HEK293T (cell line): ENCODE data around the gene LARGE1.

ENCODE experiments used
- CTCF ChIA-PET: fragments of 350-600 bp; formaldehyde crosslinking; extraction: SDS; loops from one replicate; lab custom pipeline; 2021; ENCODE audit warnings: antibody characterized with exemption, inconsistent platforms; lab: Yijun Ruan, JAX
- POLR2A ChIA-PET: fragments of 350-600 bp; formaldehyde crosslinking; extraction: SDS; loops from one replicate; lab custom pipeline; 2020; ENCODE audit warnings: antibody characterized with exemption, inconsistent platforms; lab: Yijun Ruan, JAX
- DNase-seq: peaks from one replicate; pipeline ENCODE4 v3.0.0; 2012; ENCODE audit warnings: mixed read lengths; ENCODE audit errors: extremely low spot score
- ARNT ChIP-seq: fragments of 450-650 bp; IDR thresholded peaks from 2 replicates; pipeline ENCODE4 v1.6.1; 2017; ENCODE audit warnings: mild to moderate bottlenecking
- BHLHE40 ChIP-seq: fragments of 450-650 bp; IDR thresholded peaks from 2 replicates; pipeline ENCODE4 v1.6.1; 2016; ENCODE audit warnings: mild to moderate bottlenecking, moderate library complexity, borderline replicate concordance
- CTBP1 ChIP-seq: fragments of 450-650 bp; IDR thresholded peaks from 2 replicates; pipeline ENCODE4 v1.6.1; 2016; ENCODE audit warnings: borderline replicate concordance
- ELF4 ChIP-seq: fragments of 450-650 bp; IDR thresholded peaks from 2 replicates; pipeline ENCODE4 v1.6.1; 2017; ENCODE audit warnings: antibody characterized with exemption
- FOXA1 ChIP-seq: fragments of 450-650 bp; IDR thresholded peaks from 2 replicates; pipeline ENCODE4 v1.6.1; 2016; ENCODE audit warnings: mild to moderate bottlenecking
- FOXK2 ChIP-seq: fragments of 450-650 bp; IDR thresholded peaks from 2 replicates; pipeline ENCODE4 v1.6.1; 2016; ENCODE audit warnings: mild to moderate bottlenecking
- FOXM1 ChIP-seq: fragments of 450-650 bp; IDR thresholded peaks from 2 replicates; pipeline ENCODE4 v1.6.1; 2017; ENCODE audit warnings: mild to moderate bottlenecking, borderline replicate concordance
- HDGF ChIP-seq: fragments of 450-650 bp; IDR thresholded peaks from 2 replicates; pipeline ENCODE4 v1.6.1; 2017; ENCODE audit warnings: antibody characterized with exemption, borderline replicate concordance
- L3MBTL2 ChIP-seq: fragments of 450-650 bp; conservative IDR thresholded peaks from 2 replicates; pipeline ENCODE4 v1.6.1; 2016; ENCODE audit warnings: mild to moderate bottlenecking
- LEF1 ChIP-seq: fragments of 450-650 bp; IDR thresholded peaks from 2 replicates; pipeline ENCODE4 v1.6.1; 2017; ENCODE audit warnings: mild to moderate bottlenecking, borderline replicate concordance
- NFRKB ChIP-seq: fragments of 450-650 bp; IDR thresholded peaks from 2 replicates; pipeline ENCODE4 v1.6.1; 2016; ENCODE audit warnings: mild to moderate bottlenecking, moderate library complexity
- PKNOX1 ChIP-seq: fragments of 450-650 bp; IDR thresholded peaks from 2 replicates; pipeline ENCODE4 v1.6.1; 2016
- SP1 ChIP-seq: fragments of 450-650 bp; IDR thresholded peaks from 2 replicates; pipeline ENCODE4 v1.6.1; 2017
- SUZ12 ChIP-seq: fragments of 450-650 bp; IDR thresholded peaks from 2 replicates; pipeline ENCODE4 v1.6.1; 2016; ENCODE audit warnings: mild to moderate bottlenecking
- TARDBP ChIP-seq: fragments of 450-650 bp; IDR thresholded peaks from 2 replicates; pipeline ENCODE4 v1.6.1; 2016
- ZNF384 ChIP-seq: fragments of 450-650 bp; IDR thresholded peaks from 2 replicates; pipeline ENCODE4 v1.6.1; 2016

LARGE1 gene

GRCh38 chr22:33418484-33418883 lies 501.8 kb downstream of the LARGE1 start:
- CTCF ChIA-PET, result no interaction called here
- no peak for DNase-seq
- POLR2A ChIA-PET, result no interaction called here
- TF ChIP-seq BHLHE40 (no peak), FOXM1 (no peak), CTBP1 (no peak), NFRKB (no peak), TARDBP (no peak), SP1 (no peak), SUZ12 (no peak), ZNF384 (no peak), PKNOX1 (no peak), FOXK2 (no peak), HDGF (no peak), FOXA1 (no peak), LEF1 (no peak)

- ChIA-PET CTCF (interaction anchor here (0.7 kb wide), 1 partner anchor 12 kb away, joined by 3 read pairs; no protein-coding TSS in a partner anchor), POLR2A (no interaction called here)
- DNase-seq, result no peak
- no peak for TF ChIP-seq FOXK2
- TF ChIP-seq SUZ12, result no peak
- no peak for TF ChIP-seq ARNT
- no peak for TF ChIP-seq FOXA1
- no peak for TF ChIP-seq LEF1
- no peak for TF ChIP-seq NFRKB
- no peak for TF ChIP-seq CTBP1
- TF ChIP-seq FOXM1, result no peak
- no peak for TF ChIP-seq BHLHE40
- TF ChIP-seq HDGF, result no peak
- TF ChIP-seq PKNOX1, result no peak
- TF ChIP-seq ZNF384, result no peak
- TF ChIP-seq L3MBTL2, result no peak
- no peak for TF ChIP-seq ELF4
- no peak for TF ChIP-seq TARDBP
- TF ChIP-seq SP1, result no peak
These were observed 504.9 kb downstream of the LARGE1 start for GRCh38 chr22:33415401-33415800.

- TF ChIP-seq PKNOX1 (no peak), TARDBP (no peak), SUZ12 (no peak), ARNT (no peak), FOXM1 (no peak), L3MBTL2 (no peak)
- POLR2A ChIA-PET, result no interaction called here
- no peak for DNase-seq
These were observed 511.2 kb downstream of the LARGE1 start for GRCh38 chr22:33409079-33409478.

GRCh38 chr22:33405194-33405593 lies 515.1 kb downstream of the LARGE1 start:
- POLR2A ChIA-PET, result no interaction called here
- CTCF ChIA-PET, result no interaction called here
- DNase-seq, result no peak
- TF ChIP-seq ELF4, result no peak
- no peak for TF ChIP-seq PKNOX1
- TF ChIP-seq SP1, result no peak
- TF ChIP-seq FOXA1, result no peak
- TF ChIP-seq FOXK2, result no peak
- no peak for TF ChIP-seq LEF1
- no peak for TF ChIP-seq NFRKB
- no peak for TF ChIP-seq ARNT
- TF ChIP-seq BHLHE40, result no peak

More at GRCh38 chr22:33409079-33409478, 511.2 kb downstream of the LARGE1 start:
- CTCF ChIA-PET, result no interaction called here

- TF ChIP-seq FOXK2 (no peak), SUZ12 (no peak), HDGF (no peak), PKNOX1 (no peak), ELF4 (no peak), ZNF384 (no peak), ARNT (no peak), SP1 (no peak), FOXM1 (no peak), BHLHE40 (no peak), TARDBP (no peak), NFRKB (no peak), FOXA1 (no peak), L3MBTL2 (no peak), CTBP1 (no peak), LEF1 (no peak)
- ChIA-PET CTCF (no interaction called here), POLR2A (no interaction called here)
- DNase-seq, result no peak
These were observed 515.6 kb downstream of the LARGE1 start for GRCh38 chr22:33404723-33405122.
